Osteoblast (primary cell): ENCODE data around the gene HNRNPC. TPM values are rescaled to one million over a fixed set of nuclear protein-coding genes. Genes with fewer than 3 reads are reported as not detected.
"Not testable (repeated sequence)": the region's sequence is repeated elsewhere in the genome, so short reads cannot be mapped to it uniquely, and the experiment has no call there.

ENCODE experiments used
- DNase-seq: peaks from one replicate; pipeline ENCODE4 v3.0.0; 2011; ENCODE audit warnings: low spot score, mixed read lengths; ENCODE audit not compliant: insufficient read length; ENCODE audit errors: missing footprints
- H2AFZ ChIP-seq: 2 replicates; pipeline ENCODE4 v1.6.0; 2011; ENCODE audit warnings: mild to moderate bottlenecking, low read length
- H3K27ac ChIP-seq: 2 replicates; pipeline ENCODE4 v1.5.1; 2011; ENCODE audit warnings: mild to moderate bottlenecking, low read depth, low read length, moderate library complexity
- H3K27me3 ChIP-seq: 2 replicates; pipeline ENCODE4 v1.6.0; 2012; ENCODE audit warnings: mild to moderate bottlenecking, control low read depth, inconsistent platforms, low read length, moderate library complexity; ENCODE audit not compliant: insufficient read depth
- H3K36me3 ChIP-seq: 2 replicates; pipeline ENCODE4 v1.5.1; 2011; ENCODE audit warnings: mild to moderate bottlenecking, low read length, control low read depth, moderate library complexity; ENCODE audit not compliant: insufficient read depth
- H3K4me1 ChIP-seq: 2 replicates; pipeline ENCODE4 v1.5.1; 2011; ENCODE audit warnings: mild to moderate bottlenecking, low read length, control low read depth, moderate library complexity; ENCODE audit not compliant: insufficient read depth
- H3K4me2 ChIP-seq: 2 replicates; pipeline ENCODE4 v1.6.0; 2011; ENCODE audit warnings: mild to moderate bottlenecking, low read length; ENCODE audit not compliant: insufficient read depth
- H3K4me3 ChIP-seq: fragments of 200-600 bp; sonication (generic); 3 replicates; pipeline ENCODE4 v1.5.1; 2012; ENCODE audit warnings: mild to moderate bottlenecking, low read length, inconsistent platforms; ENCODE audit not compliant: insufficient read depth
- H3K79me2 ChIP-seq: 2 replicates; pipeline ENCODE4 v1.6.0; 2012; ENCODE audit warnings: mild to moderate bottlenecking, low read length, control low read depth, inconsistent platforms; ENCODE audit not compliant: insufficient read depth
- H3K9me3 ChIP-seq: 2 replicates; pipeline ENCODE4 v1.5.1; 2011; ENCODE audit warnings: low read depth, low read length, control low read depth
- H4K20me1 ChIP-seq: 2 replicates; pipeline ENCODE4 v1.6.0; 2012; ENCODE audit warnings: mild to moderate bottlenecking, low read length, control low read depth; ENCODE audit not compliant: insufficient read depth
- CTCF ChIP-seq: IDR thresholded peaks from 2 replicates; pipeline ENCODE4 v1.5.1; 2011; ENCODE audit warnings: mild to moderate bottlenecking, low read depth, low read length, moderate library complexity; ENCODE audit errors: extremely low read depth
- total RNA-seq: library from RNA; depleted of rRNA; stranded (reverse); fragments of >200 nt; gene quantifications from 2 replicates; pipeline ENCODE4 v1.2.3, GENCODE V29; 2012

The HNRNPC gene
- total RNA-seq, 1 donor = 446 TPM

- TF ChIP-seq CTCF = no peak
- Histone ChIP-seq H2AFZ (no peak overlapping the region), H3K4me3 (no peak overlapping the region)
Measured at GRCh38 chr14:21307637-21308036, 38.4 kb upstream of the HNRNPC start.

GRCh38 chr14:21302836-21303140, 33.5 kb upstream of the HNRNPC start:
- H3K4me3 ChIP-seq, H3K79me2 ChIP-seq, H3K27ac ChIP-seq, H2AFZ ChIP-seq, H4K20me1 ChIP-seq, DNase-seq, H3K36me3 ChIP-seq, H3K4me1 ChIP-seq, H3K9me3 ChIP-seq, H3K4me2 ChIP-seq: not testable (repeated sequence)
- H3K27me3 ChIP-seq = peaks cover 23% of the 10 kb centered on the region

More at GRCh38 chr14:21307637-21308036, 38.4 kb upstream of the HNRNPC start:
- Histone ChIP-seq H3K36me3 (no peaks in the 10 kb centered on the region), H3K79me2 (no peaks in the 10 kb centered on the region), H3K4me1 (no peaks in the 10 kb centered on the region), H3K4me2 (no peak overlapping the region), H4K20me1 (no peaks in the 10 kb centered on the region), H3K27me3 (peaks cover 30% of the 10 kb centered on the region), H3K9me3 (no peaks in the 10 kb centered on the region), H3K27ac (no peak overlapping the region)
- DNase-seq = no peak

- Histone ChIP-seq H3K4me1 (peaks cover 2% of the 10 kb centered on the region), H3K36me3 (no peaks in the 10 kb centered on the region), H3K79me2 (no peaks in the 10 kb centered on the region), H3K4me2 (no peak overlapping the region), H3K27me3 (peaks cover 19% of the 10 kb centered on the region), H3K4me3 (no peak overlapping the region), H3K9me3 (no peaks in the 10 kb centered on the region), H3K27ac (no peak overlapping the region), H2AFZ (no peak overlapping the region), H4K20me1 (no peaks in the 10 kb centered on the region)
- no peak for TF ChIP-seq CTCF
- no peak for DNase-seq
Measured at GRCh38 chr14:21302013-21302835, 33.0 kb upstream of the HNRNPC start.

GRCh38 chr14:21300892-21301291, 31.6 kb upstream of the HNRNPC start:
- Histone ChIP-seq H3K27me3 (peaks cover 19% of the 10 kb centered on the region), H3K9me3 (no peaks in the 10 kb centered on the region), H3K4me1 (peaks cover 2% of the 10 kb centered on the region), H3K4me2 (peak overlapping the region; percentile 67), H3K4me3 (peak overlapping the region; percentile 20), H4K20me1 (no peaks in the 10 kb centered on the region), H2AFZ (no peak overlapping the region), H3K27ac (no peak overlapping the region), H3K79me2 (no peaks in the 10 kb centered on the region), H3K36me3 (no peaks in the 10 kb centered on the region)
- no peak for DNase-seq
- TF ChIP-seq CTCF = no peak
